ENCODE data around the gene KBTBD4.

Gene KBTBD4

DNA sequence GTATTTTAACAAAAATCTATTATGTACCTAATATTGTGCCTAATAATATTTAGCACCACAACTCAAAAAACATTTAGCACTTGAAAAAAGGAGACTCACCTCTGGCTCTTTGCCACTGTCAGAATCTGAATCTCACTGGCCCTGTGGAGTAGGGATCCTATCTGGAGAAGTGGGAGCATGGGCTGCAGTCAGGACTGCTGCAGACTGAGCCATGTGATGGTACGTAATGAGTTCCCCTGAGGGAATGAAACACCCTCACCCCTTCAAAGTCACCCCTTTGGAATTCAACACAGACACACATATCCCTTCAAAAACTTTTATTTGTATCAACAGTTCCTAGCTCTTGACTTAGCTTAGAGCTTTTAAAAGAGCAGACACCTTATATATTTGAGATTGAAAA lies 6.9 kb downstream of the KBTBD4 start:
- peaks cover 13% of the 10 kb centered on the region for H3K36me3 ChIP-seq (ENCODE audit: control insufficient read depth, insufficient read depth, low read length)

DNA sequence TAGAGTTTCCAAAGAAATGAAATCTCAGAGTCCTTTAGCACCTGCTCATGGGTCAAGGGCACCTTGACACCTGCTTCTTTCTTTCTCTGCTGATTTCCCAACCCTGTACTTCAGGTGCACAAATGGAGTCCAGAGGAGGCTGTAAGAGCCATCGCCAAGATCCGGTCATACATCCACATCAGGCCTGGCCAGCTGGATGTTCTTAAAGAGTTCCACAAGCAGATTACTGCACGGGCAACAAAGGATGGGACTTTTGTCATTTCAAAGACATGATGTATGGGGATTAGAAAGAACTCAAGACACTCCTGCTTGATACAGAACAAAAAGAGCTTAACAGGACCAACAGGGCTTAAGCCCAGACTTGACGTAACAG lies 7.4 kb downstream of the KBTBD4 start:
- H3K4me1 ChIP-seq (ENCODE audit: control insufficient read depth, low read depth, low read length), result no peaks in the 10 kb centered on the region
- H3K9ac ChIP-seq (ENCODE audit: low read length), result no peak overlapping the region
- no peaks in the 10 kb centered on the region for H3K27me3 ChIP-seq (ENCODE audit: insufficient read depth, low read length, poor library complexity)
- no peak overlapping the region for H3K4me3 ChIP-seq (ENCODE audit: low read length)
- DNase-seq, result no peak
- peaks cover 15% of the 10 kb centered on the region for H3K79me1 ChIP-seq (ENCODE audit: low read length)
- no peak overlapping the region for H3K56ac ChIP-seq (ENCODE audit: low read length)
- H2BK120ac ChIP-seq (ENCODE audit: low read depth, low read length), result no peak overlapping the region
- no peak overlapping the region for H3K4ac ChIP-seq (ENCODE audit: low read depth, low read length)
- no CpG with 5 or more reads among the region's 4 CpGs for WGBS (ENCODE audit: extremely low coverage, insufficient coverage, low lambda C conversion rate)
- no peak overlapping the region for H3K23ac ChIP-seq (ENCODE audit: low read length)
- H4K5ac ChIP-seq (ENCODE audit: low read length), result no peak overlapping the region
- H3K18ac ChIP-seq (ENCODE audit: low read length), result no peak overlapping the region
- H3K27ac ChIP-seq (ENCODE audit: low read depth, low read length), result no peak overlapping the region
- no peak overlapping the region for H4K8ac ChIP-seq (ENCODE audit: low read depth, low read length)
- H3K79me2 ChIP-seq (ENCODE audit: control insufficient read depth, insufficient read depth, low read length), result peaks cover 2% of the 10 kb centered on the region
- H3K36me3 ChIP-seq (ENCODE audit: control insufficient read depth, insufficient read depth, low read length), result peaks cover 13% of the 10 kb centered on the region
- no peak overlapping the region for H2BK15ac ChIP-seq (replicated peaks; ENCODE audit: low read depth)
- H2AK5ac ChIP-seq (ENCODE audit: low read length), result no peak overlapping the region
- H3K4me2 ChIP-seq (ENCODE audit: low read length), result no peak overlapping the region
- H2BK5ac ChIP-seq (ENCODE audit: low read length), result no peak overlapping the region

More for the DNA sequence above, 6.9 kb downstream of the KBTBD4 start:
- DNase-seq, result no peak
- Histone ChIP-seq H3K27ac (ENCODE audit: low read depth, low read length) (no peak overlapping the region), H2BK5ac (ENCODE audit: low read length) (no peak overlapping the region), H3K56ac (ENCODE audit: low read length) (no peak overlapping the region), H3K4me2 (ENCODE audit: low read length) (no peak overlapping the region), H4K5ac (ENCODE audit: low read length) (no peak overlapping the region), H3K79me1 (ENCODE audit: low read length) (peaks cover 15% of the 10 kb centered on the region), H3K79me2 (ENCODE audit: control insufficient read depth, insufficient read depth, low read length) (peaks cover 2% of the 10 kb centered on the region), H3K23ac (ENCODE audit: low read length) (no peak overlapping the region), H2BK15ac (replicated peaks; ENCODE audit: low read depth) (no peak overlapping the region), H3K27me3 (ENCODE audit: insufficient read depth, low read length, poor library complexity) (no peaks in the 10 kb centered on the region), H3K4ac (ENCODE audit: low read depth, low read length) (no peak overlapping the region), H3K4me1 (ENCODE audit: control insufficient read depth, low read depth, low read length) (no peaks in the 10 kb centered on the region), H3K4me3 (ENCODE audit: low read length) (no peak overlapping the region), H2BK120ac (ENCODE audit: low read depth, low read length) (no peak overlapping the region), H3K18ac (ENCODE audit: low read length) (no peak overlapping the region), H3K9ac (ENCODE audit: low read length) (no peak overlapping the region), H2AK5ac (ENCODE audit: low read length) (no peak overlapping the region), H4K8ac (ENCODE audit: low read depth, low read length) (no peak overlapping the region)
- no CpG with 5 or more reads among the region's 1 CpG for WGBS (ENCODE audit: extremely low coverage, insufficient coverage, low lambda C conversion rate)

DNA sequence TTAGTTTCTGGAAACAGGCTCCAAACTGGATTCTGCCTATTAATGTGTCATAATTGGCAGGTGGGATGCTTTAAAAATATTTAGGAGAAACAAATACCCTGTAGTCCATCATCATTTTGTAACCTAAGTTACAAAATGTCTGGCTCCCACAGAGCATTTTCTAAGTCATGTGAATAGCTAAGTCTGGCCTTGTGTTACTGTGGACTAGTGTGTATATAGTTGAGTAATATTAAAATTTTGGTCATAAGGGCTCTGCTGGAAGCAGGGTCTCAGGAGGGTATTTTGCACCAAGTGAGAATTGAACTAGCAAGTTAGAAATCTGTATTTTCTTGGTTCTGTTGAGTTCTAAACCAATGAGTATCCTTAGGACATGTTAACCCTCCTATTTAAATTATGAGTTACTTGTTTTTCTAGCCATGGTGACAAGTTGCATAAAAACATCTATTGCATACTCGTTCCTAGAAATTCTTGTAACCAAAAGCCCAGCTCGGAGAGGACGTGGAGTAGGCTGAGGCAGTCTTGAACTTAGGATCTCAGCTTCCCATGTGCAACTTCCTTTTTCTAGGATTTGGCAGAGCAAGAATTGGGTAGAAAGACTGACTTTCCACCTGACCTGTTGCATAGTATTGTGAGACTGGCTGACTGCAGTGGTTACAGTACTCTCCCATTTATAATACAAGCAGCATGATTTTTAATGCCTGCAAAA lies 8.0 kb downstream of the KBTBD4 start:
- H2BK15ac ChIP-seq (replicated peaks; ENCODE audit: low read depth), result no peak overlapping the region
- H3K4me3 ChIP-seq (ENCODE audit: low read length), result no peak overlapping the region

DNA sequence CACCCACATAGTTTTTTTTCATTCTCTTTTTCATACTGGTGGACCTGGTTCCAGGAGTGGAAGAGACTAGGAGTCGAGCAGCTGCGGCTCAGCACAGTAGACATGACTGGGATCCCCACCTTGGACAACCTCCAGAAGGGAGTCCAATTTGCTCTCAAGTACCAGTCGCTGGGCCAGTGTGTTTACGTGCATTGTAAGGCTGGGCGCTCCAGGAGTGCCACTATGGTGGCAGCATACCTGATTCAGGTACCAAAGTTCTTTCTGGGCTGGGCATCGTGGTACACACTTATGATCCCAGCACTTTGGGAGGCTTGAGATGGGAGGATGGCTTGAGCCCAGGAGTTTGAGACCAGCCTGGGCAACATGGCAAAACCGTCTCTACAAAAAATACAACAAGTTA lies 9.1 kb downstream of the KBTBD4 start:
- Histone ChIP-seq H3K36me3 (ENCODE audit: control insufficient read depth, insufficient read depth, low read length) (peaks cover 13% of the 10 kb centered on the region), H3K56ac (ENCODE audit: low read length) (no peak overlapping the region), H3K79me1 (ENCODE audit: low read length) (peaks cover 17% of the 10 kb centered on the region), H3K79me2 (ENCODE audit: control insufficient read depth, insufficient read depth, low read length) (peaks cover 2% of the 10 kb centered on the region), H2BK15ac (replicated peaks; ENCODE audit: low read depth) (no peak overlapping the region), H3K18ac (ENCODE audit: low read length) (no peak overlapping the region), H4K8ac (ENCODE audit: low read depth, low read length) (no peak overlapping the region), H2BK120ac (ENCODE audit: low read depth, low read length) (no peak overlapping the region), H3K27ac (ENCODE audit: low read depth, low read length) (no peak overlapping the region), H3K4me1 (ENCODE audit: control insufficient read depth, low read depth, low read length) (peaks cover 2% of the 10 kb centered on the region), H3K4me2 (ENCODE audit: low read length) (no peak overlapping the region), H2AK5ac (ENCODE audit: low read length) (no peak overlapping the region), H2BK5ac (ENCODE audit: low read length) (no peak overlapping the region), H3K23ac (ENCODE audit: low read length) (no peak overlapping the region), H3K4me3 (ENCODE audit: low read length) (no peak overlapping the region), H3K27me3 (ENCODE audit: insufficient read depth, low read length, poor library complexity) (no peaks in the 10 kb centered on the region), H4K5ac (ENCODE audit: low read length) (no peak overlapping the region), H3K9ac (ENCODE audit: low read length) (no peak overlapping the region), H3K4ac (ENCODE audit: low read depth, low read length) (no peak overlapping the region)
- DNase-seq, result no peak
- WGBS (ENCODE audit: extremely low coverage, insufficient coverage, low lambda C conversion rate), result no CpG with 5 or more reads among the region's 7 CpGs

More for the DNA sequence above, 8.0 kb downstream of the KBTBD4 start:
- H2AK5ac ChIP-seq (ENCODE audit: low read length), result no peak overlapping the region
- H4K8ac ChIP-seq (ENCODE audit: low read depth, low read length), result no peak overlapping the region
- H3K23ac ChIP-seq (ENCODE audit: low read length), result no peak overlapping the region
- H3K79me1 ChIP-seq (ENCODE audit: low read length), result peaks cover 15% of the 10 kb centered on the region
- no peak overlapping the region for H3K4me2 ChIP-seq (ENCODE audit: low read length)
- H3K27ac ChIP-seq (ENCODE audit: low read depth, low read length), result no peak overlapping the region
- H4K5ac ChIP-seq (ENCODE audit: low read length), result no peak overlapping the region
- H3K4ac ChIP-seq (ENCODE audit: low read depth, low read length), result no peak overlapping the region
- H2BK120ac ChIP-seq (ENCODE audit: low read depth, low read length), result no peak overlapping the region
- no peak overlapping the region for H2BK5ac ChIP-seq (ENCODE audit: low read length)
- no peak overlapping the region for H3K56ac ChIP-seq (ENCODE audit: low read length)
- peaks cover 2% of the 10 kb centered on the region for H3K79me2 ChIP-seq (ENCODE audit: control insufficient read depth, insufficient read depth, low read length)
- no CpG with 5 or more reads among the region's 3 CpGs for WGBS (ENCODE audit: extremely low coverage, insufficient coverage, low lambda C conversion rate)
- no peak overlapping the region for H3K9ac ChIP-seq (ENCODE audit: low read length)
- no peaks in the 10 kb centered on the region for H3K4me1 ChIP-seq (ENCODE audit: control insufficient read depth, low read depth, low read length)
- peaks cover 13% of the 10 kb centered on the region for H3K36me3 ChIP-seq (ENCODE audit: control insufficient read depth, insufficient read depth, low read length)
- no peak overlapping the region for H3K18ac ChIP-seq (ENCODE audit: low read length)
- DNase-seq, result no peak
- H3K27me3 ChIP-seq (ENCODE audit: insufficient read depth, low read length, poor library complexity), result no peaks in the 10 kb centered on the region

DNA sequence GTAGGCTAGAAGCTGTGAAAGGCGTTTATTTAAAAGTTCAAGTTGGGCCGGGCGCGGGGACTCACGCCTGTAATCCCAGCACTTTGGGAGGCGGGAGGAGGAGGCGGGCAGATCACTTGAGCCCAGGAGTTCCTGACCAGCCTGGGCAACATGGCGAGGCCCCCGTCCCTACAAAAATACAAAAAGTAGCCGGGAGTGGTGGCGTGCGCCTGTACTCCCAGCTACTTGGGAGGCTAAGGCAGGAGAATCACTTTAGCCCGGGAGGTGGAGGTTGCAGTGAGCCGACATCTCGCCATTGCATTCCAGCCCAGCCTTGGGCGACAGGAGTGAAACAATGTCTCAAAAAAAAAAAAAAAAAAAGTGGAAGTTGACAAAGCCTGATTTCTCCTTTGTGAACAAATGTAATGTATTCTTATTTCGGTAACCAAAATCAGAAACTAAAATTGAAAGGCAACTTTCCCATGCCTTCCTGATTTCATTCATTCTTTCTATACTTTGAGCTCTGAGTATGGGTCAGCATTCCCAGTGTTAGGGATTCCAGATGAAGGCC lies 12.5 kb downstream of the KBTBD4 start:
- Histone ChIP-seq H3K4me1 (ENCODE audit: control insufficient read depth, low read depth, low read length) (peaks cover 2% of the 10 kb centered on the region), H3K56ac (ENCODE audit: low read length) (peak overlapping the region; percentile 100), H4K8ac (ENCODE audit: low read depth, low read length) (no peak overlapping the region), H3K79me1 (ENCODE audit: low read length) (peaks cover 11% of the 10 kb centered on the region), H2BK15ac (replicated peaks; ENCODE audit: low read depth) (no peak overlapping the region), H3K23ac (ENCODE audit: low read length) (no peak overlapping the region), H2BK120ac (ENCODE audit: low read depth, low read length) (no peak overlapping the region), H3K27ac (ENCODE audit: low read depth, low read length) (no peak overlapping the region), H3K79me2 (ENCODE audit: control insufficient read depth, insufficient read depth, low read length) (peaks cover 2% of the 10 kb centered on the region), H2AK5ac (ENCODE audit: low read length) (no peak overlapping the region), H3K18ac (ENCODE audit: low read length) (peak overlapping the region; percentile 23), H3K4me3 (ENCODE audit: low read length) (peak overlapping the region; percentile 35), H2BK5ac (ENCODE audit: low read length) (no peak overlapping the region), H3K4me2 (ENCODE audit: low read length) (peak overlapping the region; percentile 81), H3K9ac (ENCODE audit: low read length) (peak overlapping the region; percentile 72), H4K5ac (ENCODE audit: low read length) (no peak overlapping the region), H3K27me3 (ENCODE audit: insufficient read depth, low read length, poor library complexity) (no peaks in the 10 kb centered on the region), H3K4ac (ENCODE audit: low read depth, low read length) (no peak overlapping the region), H3K36me3 (ENCODE audit: control insufficient read depth, insufficient read depth, low read length) (peaks cover 7% of the 10 kb centered on the region)
- no peak for DNase-seq
- no CpG with 5 or more reads among the region's 17 CpGs for WGBS (ENCODE audit: extremely low coverage, insufficient coverage, low lambda C conversion rate)

Measured in mesendoderm (in vitro differentiated cells).